HG02938 (cell line): ENCODE results near the gene PTPRG.
A peak's percentile ranks its signal among the peaks of the same experiment; 100 is the strongest.

Experiments used
- ATAC-seq: cut with Tn5 transposase; IDR thresholded peaks from one replicate; pipeline ENCODE4 v1.9.1; 2021; ENCODE audit warnings: mild to moderate bottlenecking, moderate library complexity; ENCODE audit not compliant: unreplicated experiment

The PTPRG gene

DNA sequence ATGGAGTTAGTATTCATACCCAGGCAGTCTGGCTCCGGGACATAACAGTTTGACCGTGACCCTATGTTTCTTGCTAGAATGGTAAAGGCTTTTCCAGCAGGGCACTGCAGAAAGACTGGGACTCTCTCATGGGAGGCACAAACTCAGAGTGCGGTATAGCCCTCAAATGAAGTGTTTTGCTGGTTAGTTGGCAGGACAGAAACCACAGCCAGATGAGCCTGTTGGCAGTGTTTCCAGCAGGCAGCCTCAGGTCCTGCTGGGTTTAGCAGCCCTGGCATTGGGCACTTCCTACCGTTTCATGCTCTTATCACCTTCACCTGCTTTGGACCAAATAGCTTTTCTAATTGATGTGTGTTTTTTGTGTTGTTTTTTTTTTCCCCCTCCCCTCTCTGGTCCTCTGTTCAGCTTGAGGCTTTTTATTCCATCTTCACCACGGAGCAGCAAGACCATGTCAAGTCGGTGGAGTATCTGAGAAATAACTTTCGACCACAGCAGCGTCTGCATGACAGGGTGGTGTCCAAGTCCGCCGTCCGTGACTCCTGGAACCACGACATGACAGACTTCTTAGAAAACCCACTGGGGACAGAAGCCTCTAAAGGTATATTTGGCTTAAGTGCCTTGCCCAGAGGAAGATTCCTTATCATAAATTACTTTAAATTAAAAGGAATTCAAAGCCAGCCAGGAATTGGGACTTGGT, 606.3 kb downstream of the PTPRG start:
- ATAC-seq: no peak

DNA sequence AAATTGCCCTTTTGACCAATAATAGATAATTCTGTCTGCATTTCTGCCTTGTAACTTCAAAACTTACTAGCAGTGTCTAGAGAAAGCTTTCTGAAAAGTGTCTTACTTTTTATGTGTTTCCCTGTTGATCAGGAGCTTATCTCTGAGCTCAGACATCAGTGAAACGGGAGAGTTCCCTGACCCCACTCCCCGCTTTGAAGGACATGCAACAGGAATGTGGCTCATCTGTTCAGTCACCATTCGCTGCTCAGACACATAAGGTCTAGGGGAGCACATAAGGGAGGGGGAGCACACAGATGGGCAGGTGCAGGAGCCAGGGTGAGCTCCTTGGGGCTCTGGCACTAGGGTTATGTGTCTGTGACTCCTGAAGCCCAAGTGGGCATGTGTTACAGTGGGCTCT, 607.0 kb downstream of the PTPRG start:
- no peak for ATAC-seq

DNA sequence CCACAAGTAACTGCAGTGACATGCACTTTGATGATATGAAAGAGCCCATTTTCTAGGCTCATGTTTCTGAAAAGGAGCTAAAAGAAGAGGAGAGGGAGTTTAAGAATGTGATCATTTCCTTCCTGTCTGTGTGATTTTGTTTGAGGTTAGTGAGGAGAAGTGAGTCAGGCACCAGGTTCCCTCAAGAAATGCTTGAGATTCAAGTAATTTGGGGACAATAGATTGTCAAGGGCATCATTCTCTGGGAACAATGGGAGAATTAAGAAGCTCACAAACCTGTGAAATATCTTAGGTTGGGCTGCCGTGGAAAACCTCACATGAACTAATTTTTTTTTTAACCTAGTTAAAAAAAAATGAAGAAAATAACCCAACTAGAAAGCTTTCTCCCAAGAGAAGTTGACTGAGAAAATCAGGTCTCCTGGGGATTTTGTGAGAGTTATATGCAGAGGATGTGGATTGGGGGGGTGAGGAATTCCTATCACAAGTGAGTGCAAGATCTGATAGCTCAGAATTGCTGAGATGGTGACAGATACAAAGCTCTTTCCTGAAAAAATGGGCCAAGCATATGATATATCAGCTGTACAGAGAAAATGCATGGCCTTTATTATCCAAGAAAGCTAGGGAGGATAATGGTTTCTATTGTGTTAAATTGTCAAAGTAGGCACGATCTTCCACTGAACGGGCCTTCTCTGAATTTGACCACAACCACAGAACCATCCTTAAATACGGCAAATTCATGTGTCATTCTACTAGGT, 608.7 kb downstream of the PTPRG start:
- ATAC-seq: no peak

DNA sequence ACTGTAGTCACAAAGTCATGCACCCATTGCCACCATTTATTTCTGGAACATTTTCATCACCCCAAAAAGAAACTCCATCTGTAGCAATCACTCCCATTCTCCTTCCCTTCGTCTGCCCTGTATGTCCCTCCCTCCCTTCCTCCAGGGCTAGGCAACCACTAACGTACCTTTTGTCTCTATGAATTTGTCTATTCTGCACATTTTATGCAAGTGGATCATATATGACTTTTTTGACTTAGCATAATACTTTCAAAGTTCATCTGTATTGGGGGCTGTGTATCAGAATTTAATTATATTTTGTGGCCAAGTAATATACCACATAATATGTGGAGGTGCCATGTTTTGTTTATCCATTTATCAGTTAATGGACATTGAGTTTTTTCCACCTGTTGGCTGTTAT, 610.4 kb downstream of the PTPRG start:
- no peak for ATAC-seq

DNA sequence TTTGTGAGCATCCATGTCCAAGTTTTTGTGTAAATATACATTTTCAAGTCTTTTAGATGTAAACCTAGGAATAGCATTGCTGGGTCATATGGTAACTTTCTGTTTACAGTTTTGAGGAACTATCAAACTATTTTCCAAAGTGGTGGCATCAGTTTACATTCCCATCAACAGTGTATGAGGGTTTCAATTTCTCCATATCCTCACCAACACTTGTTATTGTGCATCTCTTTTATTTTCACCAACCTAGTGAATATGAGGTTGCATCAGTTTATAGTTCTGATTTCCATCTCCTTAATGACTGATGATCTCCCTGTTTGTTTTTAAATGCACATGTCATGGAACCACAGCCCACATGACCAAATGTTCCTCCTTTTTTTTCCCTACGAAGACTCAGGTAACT, 610.8 kb downstream of the PTPRG start:
- no peak for ATAC-seq

DNA sequence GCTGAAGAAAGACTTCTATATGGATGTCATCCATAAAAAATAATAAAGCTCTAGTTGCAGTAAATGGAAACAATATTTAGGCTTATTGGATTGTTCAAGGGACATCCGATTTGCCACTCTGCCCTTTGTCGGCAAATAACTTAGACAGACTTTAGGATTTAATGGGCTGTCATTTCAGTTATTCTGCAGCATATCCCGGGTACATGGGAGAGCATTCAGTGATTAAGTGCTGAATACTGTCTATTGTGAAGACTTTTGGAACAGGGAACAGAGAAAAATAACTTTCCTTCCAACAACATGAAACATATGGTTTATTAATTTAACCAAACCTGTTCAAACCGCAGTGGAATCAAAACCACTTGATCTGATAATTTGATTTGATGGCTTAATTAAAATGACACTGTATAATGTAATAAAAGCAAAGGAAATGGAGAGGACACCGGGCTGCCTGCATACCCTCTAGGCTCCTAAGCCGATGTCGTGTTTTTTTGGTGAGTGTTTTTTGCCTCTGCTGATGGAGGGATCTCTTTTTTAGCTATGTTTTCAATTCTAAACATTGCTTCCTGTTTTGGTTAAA, 612.7 kb downstream of the PTPRG start:
- no peak for ATAC-seq

DNA sequence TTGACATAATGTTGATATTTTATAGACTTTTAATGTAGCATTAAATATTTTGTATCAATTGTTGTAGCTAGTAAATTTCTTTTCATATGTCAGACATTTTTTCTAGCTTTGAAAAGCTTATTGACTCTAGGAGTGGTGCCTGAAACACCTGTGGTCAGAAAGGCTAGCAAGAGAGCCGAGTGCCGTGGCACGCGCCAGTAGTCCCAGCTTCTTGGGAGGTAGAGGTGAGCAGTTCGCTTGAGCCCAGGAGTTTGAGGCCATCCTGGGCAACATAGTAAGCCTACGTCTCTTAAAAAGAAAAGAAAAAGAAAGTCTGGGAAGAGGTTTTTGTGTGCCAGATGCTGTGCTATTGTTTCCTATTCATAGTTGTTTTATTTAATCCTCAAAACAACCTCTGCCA, 613.8 kb downstream of the PTPRG start:
- no peak for ATAC-seq

DNA sequence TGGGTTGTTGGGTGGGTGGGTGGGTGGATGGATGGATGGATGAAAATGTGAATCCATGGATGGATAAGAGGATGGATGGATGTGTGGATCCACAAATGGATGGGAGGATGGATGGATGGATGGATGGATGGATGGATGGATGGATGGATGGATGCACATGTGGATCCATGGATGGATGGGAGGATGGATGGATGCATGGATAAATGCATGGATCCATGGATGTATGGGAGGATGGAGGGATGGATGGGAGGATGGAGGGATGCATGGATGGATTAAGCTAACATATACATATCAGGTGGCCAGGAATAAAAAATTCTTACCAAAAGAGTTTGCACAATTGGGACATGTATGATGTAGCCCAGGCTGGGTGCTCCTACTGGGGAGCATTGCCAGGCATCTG, 616.7 kb downstream of the PTPRG start:
- ATAC-seq: no peak

DNA sequence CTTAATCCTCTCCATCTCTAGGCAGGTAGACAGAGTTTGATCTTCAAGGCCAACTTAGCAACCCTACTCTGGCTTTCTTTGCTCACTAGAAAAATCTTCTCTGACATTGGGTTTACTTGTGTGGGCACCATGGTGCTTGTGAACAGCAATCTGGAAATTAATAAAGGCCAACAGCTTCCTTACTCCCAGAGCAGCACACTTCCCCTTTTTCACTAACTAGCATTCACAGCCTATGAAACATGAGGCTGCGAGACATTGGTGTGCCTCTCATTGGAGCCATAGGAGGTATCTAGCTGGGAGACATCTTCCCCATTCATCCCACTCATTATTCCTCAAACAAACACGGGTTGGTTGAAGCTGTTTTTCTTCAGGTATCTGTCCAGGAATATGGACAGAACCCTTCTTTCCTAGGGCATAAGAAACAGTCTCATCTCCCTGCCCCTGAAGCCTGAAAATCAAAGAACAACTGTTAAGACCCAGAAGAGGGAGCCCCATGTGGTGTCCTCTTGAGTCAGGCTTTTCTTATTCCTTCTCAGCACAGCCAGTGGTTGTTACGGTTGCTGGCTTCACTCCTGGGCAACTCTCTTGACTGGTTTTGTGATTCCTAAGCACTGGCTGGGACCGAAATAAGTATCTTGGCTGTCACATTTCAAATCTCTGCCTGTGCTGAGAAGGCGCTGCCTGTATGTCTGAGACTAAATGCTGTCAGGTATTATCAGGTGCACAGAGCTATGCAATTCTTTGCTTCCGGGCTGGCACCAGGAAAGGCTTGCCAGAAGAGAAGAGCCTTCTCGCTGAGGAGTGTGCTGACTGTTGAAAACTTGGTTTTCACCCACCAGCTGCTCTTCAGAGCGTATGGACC, 617.6 kb downstream of the PTPRG start:
- ATAC-seq: no peak

DNA sequence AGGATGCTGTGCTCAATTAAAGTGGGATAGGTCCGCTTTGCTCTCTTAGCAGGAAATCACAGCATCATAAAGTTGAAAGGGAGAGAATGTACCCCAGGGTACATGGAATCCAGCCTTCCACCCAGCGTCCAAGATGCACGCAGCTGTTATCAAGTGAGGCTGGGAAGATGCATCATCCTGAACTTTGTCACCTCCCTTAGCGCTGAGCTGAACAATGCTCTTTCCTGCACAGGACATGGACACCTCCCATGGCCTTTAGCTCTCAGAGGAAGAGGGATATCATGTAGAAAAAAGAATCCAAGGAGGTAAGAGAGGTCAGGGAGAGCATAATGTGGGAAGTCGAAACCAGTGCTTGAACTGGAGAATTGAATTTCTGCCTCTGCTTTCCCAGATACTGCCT, 619.1 kb downstream of the PTPRG start:
- no peak for ATAC-seq

DNA sequence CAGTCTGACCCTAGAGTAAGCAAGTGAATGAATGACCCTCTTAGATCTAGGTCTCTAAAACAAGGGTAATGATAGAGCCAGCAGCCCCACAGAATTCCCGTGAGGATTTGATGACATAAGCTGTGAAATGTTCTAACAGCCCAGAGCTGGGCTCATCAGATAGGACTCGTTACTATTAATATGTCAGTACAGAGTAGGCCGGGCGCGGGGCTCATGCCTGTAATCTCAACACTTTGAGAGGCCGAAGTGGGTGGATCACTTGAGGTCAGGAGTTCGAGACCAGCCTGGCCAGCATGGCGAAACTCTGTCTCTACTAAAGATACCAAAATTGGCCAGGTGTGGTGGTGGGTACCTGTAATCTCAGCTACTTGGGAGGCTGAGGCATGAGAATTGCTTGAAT, 621.7 kb downstream of the PTPRG start:
- no peak for ATAC-seq

DNA sequence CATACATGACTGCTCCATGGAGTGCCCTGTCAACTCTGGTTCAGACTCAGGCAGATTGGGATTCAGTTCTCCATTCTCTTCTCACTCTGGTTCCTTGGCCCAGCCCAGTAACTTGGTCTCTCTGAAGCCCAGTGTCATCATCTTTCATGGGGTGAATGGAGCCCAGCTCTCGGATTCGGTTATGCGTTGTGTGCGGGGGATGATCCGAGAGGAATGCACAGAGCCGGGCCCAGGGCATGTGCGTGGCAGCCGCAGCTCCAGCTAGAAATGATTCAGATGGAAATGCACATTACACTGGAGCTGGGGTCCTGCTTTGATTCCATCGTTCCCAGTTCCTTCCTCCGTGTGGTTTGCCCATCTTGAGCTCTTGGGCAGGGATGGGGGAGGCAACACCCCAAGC, 622.6 kb downstream of the PTPRG start:
- ATAC-seq: no peak

DNA sequence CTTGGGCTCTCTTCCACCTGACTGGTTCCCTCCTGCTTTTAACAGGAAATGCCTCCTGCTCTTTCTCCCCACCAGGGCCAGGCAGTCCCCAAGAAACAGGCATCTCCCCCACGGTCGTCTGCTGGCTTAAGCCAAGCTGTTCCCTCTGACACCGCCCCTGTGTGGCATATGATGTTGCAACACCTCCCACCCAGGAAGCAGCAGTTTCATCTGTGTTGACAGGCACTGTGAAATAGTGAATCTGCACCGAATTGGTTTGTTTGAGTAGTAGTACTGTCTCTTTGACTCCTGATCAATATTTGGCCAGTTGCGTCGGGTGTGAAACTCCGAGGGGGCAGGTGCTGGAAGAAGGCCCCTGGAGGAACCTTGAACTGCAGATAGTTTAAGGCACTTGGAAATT, 623.2 kb downstream of the PTPRG start:
- no peak for ATAC-seq

DNA sequence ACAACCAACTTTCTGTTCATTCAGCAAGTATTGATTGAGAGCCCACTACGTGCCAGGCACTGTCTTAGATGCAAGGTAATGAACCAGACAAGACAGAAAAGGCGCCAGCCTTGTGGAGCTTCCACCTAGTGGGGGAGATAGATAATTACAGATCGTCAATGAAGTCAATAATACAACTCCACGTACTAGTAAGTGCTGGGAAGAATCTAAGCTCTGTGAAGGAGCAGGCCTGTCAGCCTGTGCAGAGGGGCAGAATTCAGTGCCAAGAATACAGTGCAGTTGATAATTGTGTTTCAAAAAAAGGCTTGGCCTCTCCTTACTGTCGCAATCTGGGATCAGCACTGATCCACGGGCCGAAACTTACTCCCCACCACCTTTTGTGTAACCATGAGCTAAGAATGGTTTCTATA, 625.7 kb downstream of the PTPRG start:
- ATAC-seq: no peak

DNA sequence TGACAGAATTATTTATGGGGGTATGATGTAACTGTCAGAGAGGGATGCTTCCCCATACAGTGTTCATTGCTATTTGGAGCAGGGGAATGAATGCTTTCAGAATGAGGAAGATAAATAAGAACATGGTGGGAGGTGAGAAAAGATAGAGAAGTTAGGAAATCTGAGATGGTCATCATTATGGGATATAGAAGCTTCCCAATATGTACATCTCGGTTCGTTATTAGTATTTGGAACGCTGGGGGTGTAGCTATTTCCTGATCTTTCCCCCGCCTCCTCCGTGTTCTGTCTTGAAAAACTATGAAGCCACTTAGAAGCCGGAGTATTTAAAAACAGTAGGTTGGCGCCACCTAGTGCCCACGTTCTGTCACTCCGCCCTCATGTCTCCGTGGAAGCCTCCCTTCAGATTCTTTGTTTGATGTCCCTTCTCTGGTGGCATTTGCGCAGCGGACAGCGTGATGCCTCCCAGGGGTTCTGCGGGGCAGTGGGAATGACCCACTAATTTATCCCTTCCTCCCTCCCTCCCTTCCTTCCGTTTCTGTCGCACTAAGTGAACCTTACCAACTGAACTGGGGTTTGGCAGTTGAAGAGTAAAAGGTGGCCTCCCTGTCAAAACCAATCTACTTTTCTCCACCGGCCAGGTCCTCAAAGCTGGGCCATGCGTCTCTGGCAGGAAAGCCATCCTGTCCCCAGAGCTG, 627.5 kb downstream of the PTPRG start:
- ATAC-seq: peak; percentile 87

DNA sequence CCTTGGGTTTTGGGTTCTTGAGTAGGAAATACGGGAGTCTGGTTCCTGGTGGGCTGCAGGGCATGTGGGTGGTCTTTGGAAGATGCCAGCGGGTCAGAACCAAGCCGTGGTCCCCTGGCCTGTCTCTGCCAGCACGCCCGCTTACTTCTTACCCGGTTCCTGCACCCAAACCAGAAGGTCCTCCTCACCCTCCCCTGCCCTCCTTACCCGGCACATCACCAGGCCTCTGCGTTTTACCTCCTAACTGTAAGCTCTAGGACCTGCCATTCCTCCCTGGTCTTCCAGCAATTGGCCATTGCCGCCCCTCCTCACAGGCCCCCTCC, 628.0 kb downstream of the PTPRG start:
- ATAC-seq: no peak

DNA sequence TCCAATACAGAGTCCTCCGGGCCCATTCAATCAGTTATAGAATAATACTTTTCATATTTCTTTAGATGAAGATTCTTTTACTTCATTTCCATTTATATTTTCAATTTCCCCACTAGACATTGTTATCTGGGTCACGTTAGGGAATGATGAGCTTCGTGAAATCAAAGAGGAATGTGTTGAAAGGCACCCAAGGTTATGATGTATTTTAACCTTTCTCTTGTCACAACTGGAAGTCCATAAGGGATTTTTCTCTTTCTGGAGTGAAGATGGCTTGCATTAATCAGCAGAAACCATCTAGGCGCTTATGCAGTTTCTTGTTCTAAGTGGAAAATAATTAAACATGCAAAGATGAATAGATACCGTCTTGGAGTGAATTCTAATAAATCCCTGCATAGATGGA, 631.5 kb downstream of the PTPRG start:
- no peak for ATAC-seq

DNA sequence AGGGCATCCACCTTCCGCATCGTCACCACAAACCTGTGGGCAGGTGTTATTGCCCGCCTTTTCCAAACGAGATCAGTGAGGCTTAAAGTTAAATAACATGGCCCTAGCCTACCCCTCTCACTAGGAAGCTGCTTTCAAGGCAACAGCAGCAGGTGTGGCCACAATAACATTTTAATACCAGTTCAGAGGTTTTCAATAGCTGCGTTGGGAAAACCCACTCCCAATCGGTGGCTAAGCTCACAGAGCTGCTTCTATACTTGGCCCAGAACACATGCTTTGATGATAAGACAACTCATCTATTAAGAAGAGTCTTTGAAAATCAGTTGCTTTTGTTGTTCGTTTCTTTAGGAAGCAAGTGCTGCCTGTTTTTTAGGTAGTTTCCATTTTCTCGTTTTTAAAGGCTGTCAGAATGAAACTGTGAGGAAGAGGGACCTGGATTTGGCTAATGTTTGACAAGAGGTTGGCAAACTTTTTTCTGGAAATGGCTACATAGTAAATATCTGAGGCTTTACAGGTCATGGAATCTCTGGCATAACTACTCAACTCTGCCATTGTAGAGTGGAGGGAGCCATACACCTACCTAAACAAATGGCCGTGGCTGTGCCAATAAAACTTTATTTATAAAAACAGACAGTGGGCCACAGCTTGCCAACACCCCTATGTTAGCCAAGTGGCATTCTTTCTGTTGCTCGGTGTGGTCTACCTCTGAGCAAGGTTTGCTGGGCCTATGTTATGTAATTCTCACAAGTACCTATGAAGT, 632.4 kb downstream of the PTPRG start:
- ATAC-seq: no peak

DNA sequence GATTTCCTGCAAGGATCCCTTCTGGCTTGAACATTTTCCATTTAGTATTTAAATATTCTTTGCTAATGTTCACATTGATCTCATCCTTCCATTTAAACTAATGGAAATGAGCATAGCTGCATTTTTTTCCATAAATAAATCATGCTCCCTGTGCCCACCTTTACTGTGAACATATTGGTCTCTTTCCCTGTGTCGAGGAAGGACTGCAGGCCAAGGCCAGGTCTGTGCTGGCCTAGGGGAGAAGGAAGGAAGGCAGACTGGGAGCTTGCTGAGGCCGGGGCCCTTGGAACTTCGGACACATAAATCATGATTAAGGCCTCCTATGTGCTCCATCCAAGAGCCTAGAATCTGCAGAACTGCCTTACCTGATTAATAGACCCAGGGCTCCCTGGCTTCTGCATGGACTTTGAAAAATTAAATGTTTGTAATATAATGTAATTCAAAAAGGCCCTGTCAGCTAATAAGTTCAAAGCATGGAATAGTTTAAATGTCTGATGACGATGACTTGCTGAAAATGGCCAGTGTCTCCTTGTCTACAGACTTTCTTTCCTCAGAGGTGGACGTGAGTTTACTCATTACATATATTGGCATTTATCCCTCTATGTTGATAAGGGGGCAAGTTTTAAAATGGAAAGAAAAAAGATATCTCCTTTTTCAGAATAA, 636.1 kb downstream of the PTPRG start:
- no peak for ATAC-seq

DNA sequence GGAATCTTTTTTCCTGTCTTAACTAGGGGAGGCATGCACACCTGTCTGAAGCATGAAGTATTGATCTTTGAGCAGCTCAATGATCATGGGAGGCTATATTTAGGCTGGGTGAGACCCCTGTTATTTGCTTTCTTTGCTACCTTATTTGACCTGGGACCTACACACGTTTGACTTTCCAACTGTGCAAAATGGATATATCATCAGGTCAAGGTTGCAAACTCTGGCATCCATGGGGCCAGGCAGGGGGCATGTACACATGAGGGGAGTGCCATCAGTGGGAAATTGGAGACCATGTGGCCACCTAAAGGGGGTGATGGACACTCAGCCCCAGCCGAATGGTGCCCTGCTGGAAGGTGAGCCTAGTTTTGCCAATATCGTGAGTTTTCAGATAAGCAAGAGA, 637.8 kb downstream of the PTPRG start:
- no peak for ATAC-seq
